LNCAP (cell line): ENCODE data around the gene PIK3AP1.

Experiments used
- TF ChIP-seq, protein P1 (sequence below): fragments of 450-650 bp; IDR thresholded peaks from 2 replicates; pipeline ENCODE4 v1.5.1; 2017; ENCODE audit warnings: mild to moderate bottlenecking

The PIK3AP1 gene

DNA sequence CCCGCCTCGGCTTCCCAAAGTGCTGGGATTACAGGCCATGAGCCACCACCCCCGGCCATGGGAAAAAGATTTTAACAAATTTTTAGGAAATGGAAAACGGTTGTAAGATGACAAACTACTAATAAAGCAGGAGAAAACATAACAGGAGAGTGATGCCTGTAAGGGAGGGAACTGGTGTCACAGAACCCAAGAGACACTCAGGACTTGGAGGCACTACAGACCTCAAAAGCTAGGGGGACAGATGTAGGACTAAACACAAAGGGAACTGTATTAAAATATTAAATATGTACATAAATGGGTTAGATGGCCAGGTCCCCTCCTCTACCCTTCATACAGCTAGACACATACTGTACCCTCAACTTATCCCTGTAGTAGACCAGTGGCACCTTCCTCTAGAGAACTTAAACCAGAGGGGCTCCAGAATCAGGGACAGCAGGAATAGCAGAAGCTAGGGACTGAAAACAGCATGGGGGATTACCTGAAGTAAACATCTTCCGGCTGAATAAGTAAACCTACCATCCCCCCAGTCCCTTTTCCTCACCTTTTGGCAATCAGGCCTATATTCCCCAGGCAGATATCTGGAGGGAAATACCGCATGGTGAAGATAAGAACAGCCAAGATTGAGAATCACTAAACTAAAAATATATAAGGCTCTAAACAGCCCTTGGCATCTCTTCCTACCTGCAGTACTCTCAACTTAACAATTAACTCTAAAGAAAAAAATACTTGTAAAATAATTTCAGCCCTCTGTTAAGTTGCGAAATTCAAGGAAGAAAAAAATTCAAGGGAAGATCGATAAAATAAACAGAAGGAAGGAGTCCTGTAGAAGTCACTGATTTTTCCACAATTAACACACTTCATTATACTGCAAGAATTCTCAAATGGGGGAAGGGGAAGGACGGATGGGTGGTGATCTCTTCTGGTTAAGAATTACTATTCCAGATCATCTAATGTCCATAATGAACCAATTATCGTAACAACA lies 149.0 kb downstream of the PIK3AP1 start:
- TF ChIP-seq, protein P1, sequence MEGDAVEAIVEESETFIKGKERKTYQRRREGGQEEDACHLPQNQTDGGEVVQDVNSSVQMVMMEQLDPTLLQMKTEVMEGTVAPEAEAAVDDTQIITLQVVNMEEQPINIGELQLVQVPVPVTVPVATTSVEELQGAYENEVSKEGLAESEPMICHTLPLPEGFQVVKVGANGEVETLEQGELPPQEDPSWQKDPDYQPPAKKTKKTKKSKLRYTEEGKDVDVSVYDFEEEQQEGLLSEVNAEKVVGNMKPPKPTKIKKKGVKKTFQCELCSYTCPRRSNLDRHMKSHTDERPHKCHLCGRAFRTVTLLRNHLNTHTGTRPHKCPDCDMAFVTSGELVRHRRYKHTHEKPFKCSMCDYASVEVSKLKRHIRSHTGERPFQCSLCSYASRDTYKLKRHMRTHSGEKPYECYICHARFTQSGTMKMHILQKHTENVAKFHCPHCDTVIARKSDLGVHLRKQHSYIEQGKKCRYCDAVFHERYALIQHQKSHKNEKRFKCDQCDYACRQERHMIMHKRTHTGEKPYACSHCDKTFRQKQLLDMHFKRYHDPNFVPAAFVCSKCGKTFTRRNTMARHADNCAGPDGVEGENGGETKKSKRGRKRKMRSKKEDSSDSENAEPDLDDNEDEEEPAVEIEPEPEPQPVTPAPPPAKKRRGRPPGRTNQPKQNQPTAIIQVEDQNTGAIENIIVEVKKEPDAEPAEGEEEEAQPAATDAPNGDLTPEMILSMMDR, result no peak

GRCh38 chr10:96570511-96570910 lies 149.8 kb downstream of the PIK3AP1 start:
- TF ChIP-seq, protein P1, result no peak

DNA sequence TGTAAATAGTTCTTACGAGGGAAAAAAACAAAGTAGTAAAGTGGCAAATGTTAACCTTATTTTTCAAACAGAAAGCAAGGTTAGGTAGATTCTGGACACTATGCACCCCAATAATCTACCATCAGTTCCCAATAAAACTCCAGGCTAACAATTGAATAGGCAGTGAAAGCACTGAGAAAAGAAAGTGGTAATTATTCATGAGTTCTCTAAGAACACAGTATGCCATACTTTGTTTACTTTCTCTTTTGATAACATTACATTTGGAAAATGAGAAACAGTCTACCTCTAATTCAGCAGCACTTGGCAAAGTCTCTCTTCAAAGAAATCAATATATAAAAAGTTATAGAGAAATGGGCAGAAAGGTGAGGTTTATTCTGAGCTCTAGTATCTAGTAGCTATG lies 151.9 kb downstream of the PIK3AP1 start:
- TF ChIP-seq, protein P1, result no peak

DNA sequence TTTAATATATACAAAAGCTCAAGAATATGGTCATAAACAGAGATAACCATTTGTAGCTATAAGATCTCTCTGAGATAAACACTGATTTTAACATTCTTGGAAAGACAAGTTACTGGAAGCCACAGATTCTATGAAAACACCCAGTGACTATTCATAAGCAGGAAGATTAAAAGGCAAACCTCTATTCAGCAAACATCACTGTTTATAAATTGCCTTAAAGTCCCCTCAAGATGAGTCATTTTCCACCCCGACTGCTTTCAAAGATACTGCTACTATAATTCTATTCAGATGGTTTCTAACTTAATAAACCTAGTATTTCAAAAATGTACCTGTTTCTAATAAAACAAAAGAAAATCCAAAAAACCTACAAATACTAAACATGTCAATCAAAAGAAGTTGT lies 154.5 kb downstream of the PIK3AP1 start:
- TF ChIP-seq, protein P1, result no peak

DNA sequence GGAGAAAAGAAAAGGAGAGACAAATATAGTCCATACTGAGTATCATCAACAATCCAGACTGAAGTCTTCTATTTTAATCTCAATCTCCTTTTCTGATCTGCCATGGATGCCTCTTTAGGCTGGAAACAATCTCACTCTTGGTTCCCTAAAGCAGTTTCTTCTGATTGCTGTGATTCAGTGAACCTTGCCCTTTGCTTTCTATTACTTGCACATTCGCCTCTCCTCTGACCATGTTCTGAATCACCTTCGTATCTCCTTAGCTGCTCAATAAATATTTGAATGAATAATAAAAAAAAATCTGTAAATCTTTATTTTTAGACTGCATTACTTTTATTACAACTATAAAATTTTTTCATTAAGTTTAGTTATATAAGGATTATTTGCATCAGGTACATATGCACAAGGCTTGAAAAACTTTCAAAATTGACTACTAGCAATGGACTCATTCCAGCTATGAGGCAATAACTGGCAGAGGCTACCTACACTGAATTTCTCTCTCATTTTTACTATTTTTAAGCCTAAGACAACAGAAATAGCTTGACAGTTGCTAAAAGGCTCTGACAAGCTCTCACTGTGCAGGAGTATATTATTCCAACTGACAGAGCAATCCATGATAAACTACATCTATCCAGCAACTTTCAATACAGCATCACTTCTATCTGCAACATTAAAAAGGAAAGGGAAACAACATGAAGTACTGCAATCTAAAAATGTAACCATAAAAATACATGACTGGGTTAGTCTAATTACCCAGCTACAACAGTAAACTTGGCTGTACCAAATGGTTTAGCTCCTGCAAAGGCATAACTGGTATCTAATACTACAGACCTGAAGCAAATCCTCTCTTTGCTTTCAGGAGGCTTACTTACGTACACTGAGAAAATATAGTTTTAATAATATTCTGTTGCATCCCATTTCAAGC lies 159.1 kb downstream of the PIK3AP1 start:
- TF ChIP-seq, protein P1, result no peak

- TF ChIP-seq, protein P1, result no peak
Measured at GRCh38 chr10:96560489-96560888, 159.8 kb downstream of the PIK3AP1 start.

DNA sequence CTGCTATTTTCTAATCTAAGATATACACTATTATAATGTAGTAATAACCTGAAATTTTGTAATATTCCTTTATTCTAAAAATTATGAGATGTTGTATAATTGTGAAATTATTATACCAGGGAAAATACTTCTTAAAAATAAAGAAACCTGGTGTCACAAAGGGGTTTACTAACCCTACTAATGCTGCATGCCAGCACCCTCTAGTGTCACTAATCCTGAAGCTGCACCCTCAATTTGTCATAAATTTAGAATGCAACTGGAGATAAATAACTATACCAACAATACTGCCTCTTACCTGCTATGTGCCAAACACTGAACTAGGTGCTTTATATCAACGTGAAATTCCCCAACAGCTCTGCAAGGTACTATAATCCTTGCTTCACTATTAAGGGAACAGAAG lies 164.3 kb downstream of the PIK3AP1 start:
- TF ChIP-seq, protein P1, result peak; percentile 79
